AG04449 (cell line): Measurements from ENCODE around the gene TSTD2.

Source experiments
- CTCF ChIA-PET: fragments of 350-600 bp; formaldehyde crosslinking; extraction: SDS; loops from one replicate; lab custom pipeline; 2021; ENCODE audit warnings: antibody characterized with exemption; lab: Yijun Ruan, JAX
- POLR2A ChIA-PET: fragments of 400-600, 350-600 bp; formaldehyde crosslinking; extraction: SDS; loops from one replicate; lab custom pipeline; 2020; ENCODE audit warnings: antibody characterized with exemption, inconsistent platforms; lab: Yijun Ruan, JAX
- DNase-seq: peaks from one replicate; pipeline ENCODE4 v3.0.0-alpha.2; 2010; ENCODE audit warnings: low read depth, low spot score
- H3K4me3 ChIP-seq: 2 replicates; pipeline ENCODE4 v1.5.1; 2011; ENCODE audit warnings: low read depth, mild to moderate bottlenecking, control low read depth, low read length
- CTCF ChIP-seq: IDR thresholded peaks from one replicate; pipeline ENCODE4 v1.5.1; 2011; ENCODE audit warnings: mild to moderate bottlenecking, moderate library complexity, low read length, control low read depth, inconsistent platforms; ENCODE audit not compliant: insufficient read depth; ENCODE audit errors: missing control alignments

The TSTD2 gene

GRCh38 chr9:97599314-97599846, 33.8 kb downstream of the TSTD2 start:
- ChIA-PET POLR2A (interaction anchor here (0.5 to 1.8 kb wide), 2 partner anchors 40 to 130 kb away, joined by 3 to 6 read pairs; no protein-coding TSS in a partner anchor), CTCF (interaction anchor here (0.6 to 28.7 kb wide), 45 partner anchors 9 to 745 kb away, joined by 3 to 780 read pairs (median 5); partner anchors contain the start of genes TDRD7, TMOD1 and ZNF782)
- DNase-seq: no peak
- no peak for TF ChIP-seq CTCF
- H3K4me3 ChIP-seq: no peak overlapping the region

GRCh38 chr9:97598461-97599288, 34.5 kb downstream of the TSTD2 start:
- ChIA-PET POLR2A (interaction anchor here (0.5 to 1.8 kb wide), 3 partner anchors 40 to 131 kb away, joined by 3 to 6 read pairs (median 3); no protein-coding TSS in a partner anchor), CTCF (interaction anchor here (0.6 to 28.7 kb wide), 51 partner anchors 8 to 761 kb away, joined by 3 to 780 read pairs (median 5); partner anchors contain the start of genes TDRD7, TMOD1 and ZNF782)
- no peak overlapping the region for H3K4me3 ChIP-seq
- peak; percentile 89 for TF ChIP-seq CTCF
- DNase-seq: peak; percentile 52

GRCh38 chr9:97596906-97597305, 36.3 kb downstream of the TSTD2 start:
- ChIA-PET POLR2A (no interaction called here), CTCF (interaction anchor here (1.0 to 28.7 kb wide), 7 partner anchors 12 to 739 kb away, joined by 3 to 780 read pairs (median 9); no protein-coding TSS in a partner anchor)
- no peak overlapping the region for H3K4me3 ChIP-seq
- DNase-seq: no peak
- TF ChIP-seq CTCF: no peak

GRCh38 chr9:97594381-97594921, 38.7 kb downstream of the TSTD2 start:
- ChIA-PET CTCF (interaction anchor here (1.1 to 28.7 kb wide), 5 partner anchors 21 to 737 kb away, joined by 3 to 780 read pairs (median 5); no protein-coding TSS in a partner anchor), POLR2A (no interaction called here)
- H3K4me3 ChIP-seq: no peak overlapping the region
- DNase-seq: no peak
- no peak for TF ChIP-seq CTCF

- ChIA-PET POLR2A (no interaction called here), CTCF (interaction anchor here (1.1 to 28.7 kb wide), 3 partner anchors 21 to 182 kb away, joined by 3 to 780 read pairs (median 5); no protein-coding TSS in a partner anchor)
- TF ChIP-seq CTCF: no peak
- no peak overlapping the region for H3K4me3 ChIP-seq
- DNase-seq: no peak
Observed at GRCh38 chr9:97593960-97594359, 39.2 kb downstream of the TSTD2 start.
